ENCODE measurements around the gene XYLT2. TPM values are rescaled to one million over a fixed set of nuclear protein-coding genes. Genes with fewer than 3 reads are reported as not detected.
A peak's percentile ranks its signal among the peaks of the same experiment; 100 is the strongest.

XYLT2 gene
- total and polyA plus RNA-seq, 2 of the 13 experiments (the other 11 are each of a cell fraction or from before 2014, with no cell fraction given) = 17.0 to 22.1 TPM

DNA sequence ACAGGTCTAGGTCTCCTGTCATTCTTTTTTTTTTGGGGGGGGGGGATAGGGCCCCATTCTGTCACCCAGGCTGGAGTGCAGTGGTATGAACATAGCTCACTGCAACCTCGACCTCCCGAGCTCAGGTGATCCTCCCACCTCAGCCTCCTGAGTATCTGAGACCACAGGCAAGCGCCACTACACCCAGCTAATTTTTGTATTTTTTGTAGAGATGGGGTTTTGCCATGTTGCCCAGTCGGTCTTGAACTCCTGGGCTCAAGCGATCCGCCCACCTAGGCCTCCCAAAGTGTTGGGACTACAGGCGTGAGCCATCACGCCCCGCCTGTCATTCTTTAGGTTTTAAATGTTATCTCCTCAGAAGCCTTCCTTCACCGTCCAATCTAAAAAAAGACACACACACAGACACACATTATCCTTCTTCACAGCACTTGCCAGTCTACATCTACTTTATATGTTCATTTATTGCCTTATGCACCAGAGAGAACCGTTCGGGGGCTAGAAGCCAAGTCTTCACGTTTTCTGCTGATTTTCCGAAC is 26.4 kb downstream of the XYLT2 start (continued):
- TF ChIP-seq, protein P1, sequence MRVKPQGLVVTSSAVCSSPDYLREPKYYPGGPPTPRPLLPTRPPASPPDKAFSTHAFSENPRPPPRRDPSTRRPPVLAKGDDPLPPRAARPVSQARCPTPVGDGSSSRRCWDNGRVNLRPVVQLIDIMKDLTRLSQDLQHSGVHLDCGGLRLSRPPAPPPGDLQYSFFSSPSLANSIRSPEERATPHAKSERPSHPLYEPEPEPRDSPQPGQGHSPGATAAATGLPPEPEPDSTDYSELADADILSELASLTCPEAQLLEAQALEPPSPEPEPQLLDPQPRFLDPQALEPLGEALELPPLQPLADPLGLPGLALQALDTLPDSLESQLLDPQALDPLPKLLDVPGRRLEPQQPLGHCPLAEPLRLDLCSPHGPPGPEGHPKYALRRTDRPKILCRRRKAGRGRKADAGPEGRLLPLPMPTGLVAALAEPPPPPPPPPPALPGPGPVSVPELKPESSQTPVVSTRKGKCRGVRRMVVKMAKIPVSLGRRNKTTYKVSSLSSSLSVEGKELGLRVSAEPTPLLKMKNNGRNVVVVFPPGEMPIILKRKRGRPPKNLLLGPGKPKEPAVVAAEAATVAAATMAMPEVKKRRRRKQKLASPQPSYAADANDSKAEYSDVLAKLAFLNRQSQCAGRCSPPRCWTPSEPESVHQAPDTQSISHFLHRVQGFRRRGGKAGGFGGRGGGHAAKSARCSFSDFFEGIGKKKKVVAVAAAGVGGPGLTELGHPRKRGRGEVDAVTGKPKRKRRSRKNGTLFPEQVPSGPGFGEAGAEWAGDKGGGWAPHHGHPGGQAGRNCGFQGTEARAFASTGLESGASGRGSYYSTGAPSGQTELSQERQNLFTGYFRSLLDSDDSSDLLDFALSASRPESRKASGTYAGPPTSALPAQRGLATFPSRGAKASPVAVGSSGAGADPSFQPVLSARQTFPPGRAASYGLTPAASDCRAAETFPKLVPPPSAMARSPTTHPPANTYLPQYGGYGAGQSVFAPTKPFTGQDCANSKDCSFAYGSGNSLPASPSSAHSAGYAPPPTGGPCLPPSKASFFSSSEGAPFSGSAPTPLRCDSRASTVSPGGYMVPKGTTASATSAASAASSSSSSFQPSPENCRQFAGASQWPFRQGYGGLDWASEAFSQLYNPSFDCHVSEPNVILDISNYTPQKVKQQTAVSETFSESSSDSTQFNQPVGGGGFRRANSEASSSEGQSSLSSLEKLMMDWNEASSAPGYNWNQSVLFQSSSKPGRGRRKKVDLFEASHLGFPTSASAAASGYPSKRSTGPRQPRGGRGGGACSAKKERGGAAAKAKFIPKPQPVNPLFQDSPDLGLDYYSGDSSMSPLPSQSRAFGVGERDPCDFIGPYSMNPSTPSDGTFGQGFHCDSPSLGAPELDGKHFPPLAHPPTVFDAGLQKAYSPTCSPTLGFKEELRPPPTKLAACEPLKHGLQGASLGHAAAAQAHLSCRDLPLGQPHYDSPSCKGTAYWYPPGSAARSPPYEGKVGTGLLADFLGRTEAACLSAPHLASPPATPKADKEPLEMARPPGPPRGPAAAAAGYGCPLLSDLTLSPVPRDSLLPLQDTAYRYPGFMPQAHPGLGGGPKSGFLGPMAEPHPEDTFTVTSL (CRISPR knock-in tag; IDR thresholded peaks at IDR 0.05; ENCODE audit: borderline replicate concordance) = 0 out of 2 replicates have a peak, but pooled peaks have one; percentile 32
- no peak for TF ChIP-seq ZBTB21 (CRISPR knock-in tag; IDR thresholded peaks at IDR 0.05)

DNA sequence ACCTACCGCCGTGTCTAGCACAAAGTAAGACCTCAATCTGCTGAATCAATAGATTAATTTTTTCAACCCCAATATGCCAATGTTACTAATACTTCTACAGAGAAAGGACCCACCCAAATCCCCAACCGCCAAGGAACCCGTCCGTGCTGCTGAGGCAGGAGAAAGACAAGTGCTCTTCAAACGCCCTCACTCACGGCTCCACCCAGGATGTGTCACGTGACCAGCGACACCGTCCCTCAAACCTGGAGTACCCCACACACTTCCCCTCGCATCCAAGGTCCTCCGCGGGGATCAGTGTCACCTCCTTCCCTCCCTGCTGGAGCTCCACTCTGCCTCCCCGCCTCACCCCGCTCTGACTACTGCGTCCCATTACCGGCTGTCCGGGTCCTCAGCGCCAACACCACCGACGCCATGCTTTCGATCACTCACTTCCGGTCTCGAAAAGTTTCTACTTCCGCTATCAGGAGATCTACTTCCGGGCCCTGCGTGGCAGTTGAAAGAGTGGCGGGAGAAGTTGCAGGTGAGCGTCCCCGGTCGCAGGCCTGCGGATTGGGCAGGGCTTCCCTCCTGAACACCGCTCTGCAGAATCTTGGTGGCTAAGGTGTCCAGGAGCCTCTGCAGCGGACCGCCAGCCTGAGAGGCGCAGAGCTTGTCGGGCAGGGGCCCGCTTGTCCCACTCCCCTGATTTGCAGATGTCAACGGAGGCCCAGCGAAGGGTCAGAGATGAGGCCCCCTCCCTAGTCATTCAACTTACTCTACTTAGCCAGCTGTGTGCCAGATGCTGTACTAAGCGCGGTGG is 27.0 kb downstream of the XYLT2 start, which contains the start of the genes EME1 and MRPL27:
TSS of gene EME1 (plus strand) at position 472 of the 799 bp plus-strand sequence. CDS start 1,980 bp downstream, outside the sequence.
TSS of gene MRPL27 (minus strand) at position 427 of the 799 bp plus-strand sequence. CDS start at position 413, 14 bp downstream.
- H2AFZ ChIP-seq (ENCODE audit: low read length) = peak within 1 kb of the TSS; percentile 73
- BruUV-seq (replicated peaks) = no TSS peak
- in situ Hi-C loops (cut with HindIII; ENCODE audit: extremely low pct_ligation_motif_present, low pct_unique_long_range_greater_than_20kb) = no loop called here
- H3K79me2 ChIP-seq (ENCODE audit: insufficient read depth, low read length) = peaks cover 39% of the 10 kb centered on the region
- peaks cover 20 to 29% of the 10 kb centered on the region in 2 experiments for H3K36me3 ChIP-seq (replicated peaks in 1 of 2; ENCODE audit: control insufficient read depth in 1 of 2, insufficient read depth in 2 of 2, low read length in 2 of 2)
- intact Hi-C loops (cut with micrococcal nuclease; ENCODE audit: unreplicated experiment) = no loop called here
- H3K4me2 ChIP-seq (ENCODE audit: low read depth, low read length) = peak within 1 kb of the TSS; percentile 80
- under 1% methylated on average over 37 of the region's 42 CpGs for WGBS (ENCODE audit: low lambda C conversion rate)
- H4K20me1 ChIP-seq (ENCODE audit: insufficient read depth, low read length) = no peaks in the 10 kb centered on the region
- H3K4me3 ChIP-seq (replicated peaks in 1 of 3; ENCODE audit: insufficient read depth in 1 of 3, low read depth in 2 of 3, low read length in 3 of 3) = peak within 1 kb of the TSS; percentile 91 to 98 (median 93)
- peak; percentile 94 for DNase-seq (ENCODE audit: low spot score)
- POLR2A ChIA-PET = interaction anchor here (0.8 to 3.0 kb wide), 4 partner anchors 8 to 25 kb away, joined by 3 to 21 read pairs (median 9); partner anchors contain the start of gene LRRC59
- CTCF ChIA-PET (ENCODE audit: low intra/inter-chr PET ratio, low total read pairs) = no interaction called here
- H3K27me3 ChIP-seq (ENCODE audit: control insufficient read depth in 1 of 2, insufficient read depth in 2 of 2, low read length in 2 of 2) = no peaks in the 10 kb centered on the region; a peak in 1 of 5 replicates
- H3K4me1 ChIP-seq (ENCODE audit: insufficient read depth, low read length) = peaks cover 29% of the 10 kb centered on the region
- peak within 1 kb of the TSS; percentile 87 for H3K27ac ChIP-seq (ENCODE audit: extremely low read length, insufficient read depth, low read length)
- peak; percentile 92 for ATAC-seq
- peak within 1 kb of the TSS; percentile 92 for H3K9ac ChIP-seq (ENCODE audit: insufficient read depth, low read depth, low read length)
- peak; percentile 83 for FAIRE-seq
- H3K9me3 ChIP-seq (ENCODE audit: low read length) = no peaks in the 10 kb centered on the region
- TF ChIP-seq KAT2B (IDR thresholded peaks at IDR 0.05; ENCODE audit: borderline replicate concordance, low read depth, low read length) (no peak), REPIN1 (CRISPR knock-in tag; IDR thresholded peaks at IDR 0.05; ENCODE audit: borderline replicate concordance, low read depth) (peak; percentile 97), ZNF841 (CRISPR knock-in tag; IDR thresholded peaks at IDR 0.05; ENCODE audit: borderline replicate concordance) (peak; percentile 73; the same call in 1 of the 2 replicates), HNRNPH1 (optimal IDR thresholded peaks at IDR 0.05; ENCODE audit: low read depth, low read length) (peak; percentile 38), SUZ12 (IDR thresholded peaks at IDR 0.05; ENCODE audit: low read depth, low read length) (no peak)
- TF ChIP-seq, protein P2, sequence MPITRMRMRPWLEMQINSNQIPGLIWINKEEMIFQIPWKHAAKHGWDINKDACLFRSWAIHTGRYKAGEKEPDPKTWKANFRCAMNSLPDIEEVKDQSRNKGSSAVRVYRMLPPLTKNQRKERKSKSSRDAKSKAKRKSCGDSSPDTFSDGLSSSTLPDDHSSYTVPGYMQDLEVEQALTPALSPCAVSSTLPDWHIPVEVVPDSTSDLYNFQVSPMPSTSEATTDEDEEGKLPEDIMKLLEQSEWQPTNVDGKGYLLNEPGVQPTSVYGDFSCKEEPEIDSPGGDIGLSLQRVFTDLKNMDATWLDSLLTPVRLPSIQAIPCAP (CRISPR knock-in tag; IDR thresholded peaks at IDR 0.05; ENCODE audit: low read depth) = peak; percentile 82; the same call in 1 of the 2 replicates
- TF ChIP-seq, protein P3, sequence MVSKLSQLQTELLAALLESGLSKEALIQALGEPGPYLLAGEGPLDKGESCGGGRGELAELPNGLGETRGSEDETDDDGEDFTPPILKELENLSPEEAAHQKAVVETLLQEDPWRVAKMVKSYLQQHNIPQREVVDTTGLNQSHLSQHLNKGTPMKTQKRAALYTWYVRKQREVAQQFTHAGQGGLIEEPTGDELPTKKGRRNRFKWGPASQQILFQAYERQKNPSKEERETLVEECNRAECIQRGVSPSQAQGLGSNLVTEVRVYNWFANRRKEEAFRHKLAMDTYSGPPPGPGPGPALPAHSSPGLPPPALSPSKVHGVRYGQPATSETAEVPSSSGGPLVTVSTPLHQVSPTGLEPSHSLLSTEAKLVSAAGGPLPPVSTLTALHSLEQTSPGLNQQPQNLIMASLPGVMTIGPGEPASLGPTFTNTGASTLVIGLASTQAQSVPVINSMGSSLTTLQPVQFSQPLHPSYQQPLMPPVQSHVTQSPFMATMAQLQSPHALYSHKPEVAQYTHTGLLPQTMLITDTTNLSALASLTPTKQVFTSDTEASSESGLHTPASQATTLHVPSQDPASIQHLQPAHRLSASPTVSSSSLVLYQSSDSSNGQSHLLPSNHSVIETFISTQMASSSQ (IDR thresholded peaks at IDR 0.05; ENCODE audit: low read depth) = no peak
- TF ChIP-seq, protein P3 (CRISPR knock-in tag; IDR thresholded peaks at IDR 0.05; ENCODE audit: borderline replicate concordance) = peak; percentile 77; the same call in 1 of the 2 replicates

Data from HepG2 (cell line).